Naive thymus-derived CD4-positive, alpha-beta T cell (primary cell): ENCODE results near the gene MTG2. TPM values are rescaled to one million over a fixed set of nuclear protein-coding genes. Genes with fewer than 3 reads are reported as not detected.

Experiments
- ATAC-seq: fragments of 150-1000 bp; cut with Tn5 transposase; 2 replicates; pipeline ENCODE4 v1.10.0; 2021; ENCODE audit warnings: mild to moderate bottlenecking, moderate library complexity
- CTCF ChIA-PET: fragments of 350-600 bp; sonication (Branson Sonifier 250); formaldehyde crosslinking; loops from one replicate; lab custom pipeline; 2021; ENCODE audit warnings: antibody characterized with exemption; lab: Charles Lee
- POLR2A ChIA-PET: fragments of 350-600 bp; sonication (Branson Sonifier 250); formaldehyde crosslinking; loops from one replicate; lab custom pipeline; 2021; ENCODE audit warnings: antibody characterized with exemption, inconsistent platforms; lab: Charles Lee
- DNase-seq, 9 donors: peaks; one replicate each; pipeline versions ENCODE4 v3.0.0 to v3.0.0-alpha.2; 2020 to 2022; ENCODE audit warnings: mixed read lengths in 1 of 9
- H3K27ac ChIP-seq: one replicate; pipeline ENCODE4 v1.7.0; 2013; ENCODE audit warnings: mild to moderate bottlenecking, low read depth, low read length, moderate library complexity
- H3K27me3 ChIP-seq, 2 donors: one replicate each; pipeline ENCODE4 v1.7.0; 2013; ENCODE audit warnings: low read length in 2 of 2, mild to moderate bottlenecking in 2 of 2, moderate library complexity in 2 of 2; ENCODE audit not compliant: control insufficient read depth in 2 of 2, insufficient read depth in 2 of 2
- H3K36me3 ChIP-seq, 3 experiments: 1 replicate in 2 of 3; 2 replicates in 1 of 3; pipeline ENCODE4 v1.7.0; 2013; ENCODE audit warnings: low read length in 3 of 3, mild to moderate bottlenecking in 3 of 3, moderate library complexity in 1 of 3; ENCODE audit not compliant: insufficient read depth in 3 of 3, control insufficient read depth in 2 of 3
- H3K4me1 ChIP-seq, 2 donors: one replicate each; pipeline ENCODE4 v1.7.0; 2013; ENCODE audit warnings: low read length in 2 of 2, mild to moderate bottlenecking in 2 of 2, moderate library complexity in 1 of 2; ENCODE audit not compliant: control insufficient read depth in 2 of 2, insufficient read depth in 2 of 2
- H3K4me3 ChIP-seq: 2 replicates; pipeline ENCODE4 v1.7.0; 2013; ENCODE audit warnings: mild to moderate bottlenecking, low read length
- H3K9me3 ChIP-seq, 3 experiments: 1 replicate in 2 of 3; 2 replicates in 1 of 3; pipeline ENCODE4 v1.7.0; 2013; ENCODE audit warnings: low read length in 3 of 3; ENCODE audit not compliant: control insufficient read depth in 2 of 3
- H3K27ac Mint-ChIP-seq, 9 donors: one replicate each; pipeline ENCODE4 v1.8.0; 2020 to 2022; ENCODE audit warnings: mixed read lengths in 9 of 9, mild to moderate bottlenecking in 8 of 9, moderate library complexity in 5 of 9, inconsistent platforms in 2 of 9
- H3K27me3 Mint-ChIP-seq, 5 donors: one replicate each; pipeline ENCODE4 v1.8.0; 2021 to 2022; ENCODE audit warnings: mixed read lengths in 5 of 5, mild to moderate bottlenecking in 1 of 5
- H3K36me3 Mint-ChIP-seq, 5 donors: one replicate each; pipeline ENCODE4 v1.8.0; 2020 to 2022; ENCODE audit warnings: mixed read lengths in 5 of 5, mild to moderate bottlenecking in 3 of 5, inconsistent platforms in 1 of 5
- H3K4me1 Mint-ChIP-seq, 7 donors: one replicate each; pipeline ENCODE4 v1.8.0; 2020 to 2022; ENCODE audit warnings: mixed read lengths in 7 of 7, mild to moderate bottlenecking in 3 of 7, inconsistent platforms in 1 of 7
- H3K4me3 Mint-ChIP-seq, 10 donors: one replicate each; pipeline ENCODE4 v1.8.0; 2020 to 2022; ENCODE audit warnings: mild to moderate bottlenecking in 10 of 10, mixed read lengths in 10 of 10, moderate library complexity in 6 of 10, inconsistent platforms in 2 of 10
- H3K9me3 Mint-ChIP-seq, 11 donors: one replicate each; pipeline ENCODE4 v1.8.0; 2020 to 2022; ENCODE audit warnings: mixed read lengths in 11 of 11, mild to moderate bottlenecking in 4 of 11, inconsistent platforms in 1 of 11, moderate library complexity in 1 of 11
- intact Hi-C, 2 donors: fragments of 100-400 bp; cut with micrococcal nuclease; formaldehyde crosslinking; loops; one replicate each; pipeline ENCODE4 v1.15.1; 2023
- polyA plus RNA-seq, 2 donors: library from polyadenylated mRNA; unstranded; fragments of 300-500 nt; fragmentation: Illumina TruSeq; gene quantifications; one replicate each; pipeline ENCODE4 v1.2.3, GENCODE V29; 2021
- total RNA-seq, 6 experiments: library from RNA in 5 of 6; stranded (reverse) in 5 of 6; gene quantifications; 1 replicate in 5 of 6; 2 replicates in 1 of 6; pipeline ENCODE4 v1.2.3 and lab custom pipeline; 2021 to 2026

The MTG2 gene
- total and polyA plus RNA-seq, 7 experiments from 2014 or later = 18.2 to 51.5 (median 31.8) TPM

GRCh38 chr20:62135573-62136266 lies 47.1 kb upstream of the MTG2 start:
- no peaks in the 10 kb centered on the region for H3K9me3 ChIP-seq
- H3K4me3 Mint-ChIP-seq = no peak overlapping the region
- peaks cover 49 to 96% (median 58%) of the 10 kb centered on the region in 3 experiments for H3K36me3 ChIP-seq
- intact Hi-C loops = loop anchor here in 1 of 2 donors (1.0 kb wide), 2 partner anchors 13 to 109 kb away; partner anchors contain the start of gene LSM14B
- ChIA-PET CTCF (interaction anchor here (0.9 to 4.9 kb wide), 12 partner anchors 9 to 137 kb away, joined by 3 to 27 read pairs (median 5); partner anchors contain the start of gene LSM14B), POLR2A (interaction anchor here (1.1 to 4.9 kb wide), 4 partner anchors 11 to 125 kb away, joined by 5 to 29 read pairs (median 10); partner anchors contain the start of gene TAF4)
- DNase-seq = no peak
- no peaks in the 10 kb centered on the region for H3K27me3 ChIP-seq
- ATAC-seq = no peak
- peaks cover 15 to 48% (median 38%) of the 10 kb centered on the region in 5 donors for H3K36me3 Mint-ChIP-seq
- peak overlapping the region in 5 of 9 donors; percentile 28 to 92 (median 60) for H3K27ac Mint-ChIP-seq
- no peaks in the 10 kb centered on the region for H3K27me3 Mint-ChIP-seq
- peaks cover 3 to 7% of the 10 kb centered on the region in 2 donors for H3K4me1 ChIP-seq
- H3K4me1 Mint-ChIP-seq = peaks cover 34 to 55% (median 41%) of the 10 kb centered on the region in 7 donors
- H3K9me3 Mint-ChIP-seq = peaks cover 0 to 2% (median 0%) of the 10 kb centered on the region in 11 donors
- H3K4me3 ChIP-seq = no peak overlapping the region
- H3K27ac ChIP-seq = peak overlapping the region; percentile 18

- H3K4me3 Mint-ChIP-seq = peak overlapping the region in 1 of 10 donors; percentile 20
- ChIA-PET CTCF (interaction anchor here (1.3 to 4.9 kb wide), 10 partner anchors 9 to 137 kb away, joined by 3 to 27 read pairs (median 6); partner anchors contain the start of gene LSM14B), POLR2A (interaction anchor here (0.6 to 4.9 kb wide), 5 partner anchors 11 to 125 kb away, joined by 3 to 29 read pairs (median 6); partner anchors contain the start of gene TAF4)
- intact Hi-C loops = loop anchor here (1.0 kb wide), 5 partner anchors 14 to 126 kb away; partner anchors contain the start of gene LSM14B (in 1 of the 2)
- H3K9me3 ChIP-seq = no peaks in the 10 kb centered on the region
- peak overlapping the region; percentile 18 for H3K27ac ChIP-seq
- no peak overlapping the region for H3K4me3 ChIP-seq
- no peaks in the 10 kb centered on the region for H3K27me3 Mint-ChIP-seq
- peaks cover 15 to 45% (median 34%) of the 10 kb centered on the region in 5 donors for H3K36me3 Mint-ChIP-seq
- peak; percentile 54 to 81 (median 75) for DNase-seq
- no peaks in the 10 kb centered on the region for H3K27me3 ChIP-seq
- no peaks in the 10 kb centered on the region for H3K9me3 Mint-ChIP-seq
- H3K27ac Mint-ChIP-seq = peak overlapping the region; percentile 60 to 94 (median 87)
- ATAC-seq = peak; percentile 81
- peaks cover 10 to 15% of the 10 kb centered on the region in 2 donors for H3K4me1 ChIP-seq
- H3K36me3 ChIP-seq = peaks cover 48 to 88% (median 54%) of the 10 kb centered on the region in 3 experiments
- peaks cover 33 to 55% (median 45%) of the 10 kb centered on the region in 7 donors for H3K4me1 Mint-ChIP-seq
These were observed 46.3 kb upstream of the MTG2 start for GRCh38 chr20:62136283-62137091.

GRCh38 chr20:62137092-62137384 lies 45.8 kb upstream of the MTG2 start:
- H3K27me3 Mint-ChIP-seq = no peaks in the 10 kb centered on the region
- H3K27ac Mint-ChIP-seq = peak overlapping the region; percentile 60 to 94 (median 87)
- Histone ChIP-seq H3K9me3 (no peaks in the 10 kb centered on the region), H3K4me3 (no peak overlapping the region), H3K27ac (no peak overlapping the region), H3K27me3 (no peaks in the 10 kb centered on the region), H3K36me3 (peaks cover 48 to 83% (median 48%) of the 10 kb centered on the region in 3 experiments), H3K4me1 (peaks cover 16 to 20% of the 10 kb centered on the region in 2 donors)
- H3K9me3 Mint-ChIP-seq = no peaks in the 10 kb centered on the region
- POLR2A ChIA-PET = interaction anchor here (0.6 to 4.9 kb wide), 4 partner anchors 12 to 126 kb away, joined by 3 to 29 read pairs (median 10); partner anchors contain the start of gene TAF4
- peaks cover 34 to 58% (median 49%) of the 10 kb centered on the region in 7 donors for H3K4me1 Mint-ChIP-seq
- DNase-seq (no peak), ATAC-seq (peak; percentile 1)
- intact Hi-C loops = loop anchor here (1.0 kb wide), 3 partner anchors 71 to 127 kb away; no protein-coding TSS in a partner anchor
- H3K4me3 Mint-ChIP-seq = peak overlapping the region in 1 of 10 donors; percentile 20
- CTCF ChIA-PET = interaction anchor here (1.5 to 4.9 kb wide), 8 partner anchors 10 to 126 kb away, joined by 3 to 27 read pairs (median 10); partner anchors contain the start of gene LSM14B
- H3K36me3 Mint-ChIP-seq = peaks cover 12 to 44% (median 30%) of the 10 kb centered on the region in 5 donors

GRCh38 chr20:62137478-62138203 lies 45.2 kb upstream of the MTG2 start:
- no peaks in the 10 kb centered on the region for H3K27me3 Mint-ChIP-seq
- peak overlapping the region in 1 of 10 donors; percentile 25 for H3K4me3 Mint-ChIP-seq
- no peaks in the 10 kb centered on the region for H3K27me3 ChIP-seq
- H3K9me3 ChIP-seq = no peaks in the 10 kb centered on the region
- peaks cover 32 to 56% (median 47%) of the 10 kb centered on the region in 7 donors for H3K4me1 Mint-ChIP-seq
- H3K4me1 ChIP-seq = peaks cover 18 to 21% of the 10 kb centered on the region in 2 donors
- peak overlapping the region; percentile 7 to 92 (median 78) for H3K27ac Mint-ChIP-seq
- POLR2A ChIA-PET = interaction anchor here (0.6 to 1.4 kb wide), 5 partner anchors 11 to 114 kb away, joined by 3 to 8 read pairs (median 4); partner anchors contain the start of gene TAF4
- no peak overlapping the region for H3K4me3 ChIP-seq
- H3K36me3 Mint-ChIP-seq = peaks cover 8 to 42% (median 25%) of the 10 kb centered on the region in 5 donors
- ATAC-seq = no peak
- H3K9me3 Mint-ChIP-seq = no peaks in the 10 kb centered on the region
- no peak for DNase-seq
- no peak overlapping the region for H3K27ac ChIP-seq
- peaks cover 48 to 77% (median 48%) of the 10 kb centered on the region in 3 experiments for H3K36me3 ChIP-seq
- CTCF ChIA-PET = interaction anchor here (1.1 to 3.9 kb wide), 4 partner anchors 22 to 127 kb away, joined by 4 to 14 read pairs (median 10); no protein-coding TSS in a partner anchor
- intact Hi-C loops = loop anchor here (1.0 kb wide), 3 partner anchors 71 to 127 kb away; no protein-coding TSS in a partner anchor

- peaks cover 30 to 56% (median 44%) of the 10 kb centered on the region in 7 donors for H3K4me1 Mint-ChIP-seq
- DNase-seq = no peak
- POLR2A ChIA-PET = interaction anchor here (0.6 to 2.2 kb wide), 7 partner anchors 10 to 120 kb away, joined by 3 to 8 read pairs (median 4); partner anchors contain the start of gene TAF4
- H3K9me3 Mint-ChIP-seq = no peaks in the 10 kb centered on the region
- CTCF ChIA-PET = interaction anchor here (1.1 to 1.9 kb wide), 3 partner anchors 22 to 127 kb away, joined by 4 to 13 read pairs (median 6); no protein-coding TSS in a partner anchor
- no peak overlapping the region for H3K4me3 Mint-ChIP-seq
- no peaks in the 10 kb centered on the region for H3K27me3 ChIP-seq
- H3K4me3 ChIP-seq = no peak overlapping the region
- no peaks in the 10 kb centered on the region for H3K9me3 ChIP-seq
- no peak overlapping the region for H3K27ac ChIP-seq
- peaks cover 18 to 21% of the 10 kb centered on the region in 2 donors for H3K4me1 ChIP-seq
- intact Hi-C loops = no loop called here
- no peak for ATAC-seq
- H3K36me3 Mint-ChIP-seq = peaks cover 8 to 42% (median 25%) of the 10 kb centered on the region in 5 donors
- no peaks in the 10 kb centered on the region for H3K27me3 Mint-ChIP-seq
- peaks cover 48 to 72% (median 48%) of the 10 kb centered on the region in 3 experiments for H3K36me3 ChIP-seq
- peak overlapping the region in 8 of 9 donors; percentile 7 to 92 (median 64) for H3K27ac Mint-ChIP-seq
These were observed 44.7 kb upstream of the MTG2 start for GRCh38 chr20:62138204-62138543.
